ENCODE results near the gene RASL10B. TPM values are rescaled to one million over a fixed set of nuclear protein-coding genes. Genes with fewer than 3 reads are reported as not detected.

RASL10B gene
- total RNA-seq, 1 experiment from 2014 or later = 17.4 TPM

DNA sequence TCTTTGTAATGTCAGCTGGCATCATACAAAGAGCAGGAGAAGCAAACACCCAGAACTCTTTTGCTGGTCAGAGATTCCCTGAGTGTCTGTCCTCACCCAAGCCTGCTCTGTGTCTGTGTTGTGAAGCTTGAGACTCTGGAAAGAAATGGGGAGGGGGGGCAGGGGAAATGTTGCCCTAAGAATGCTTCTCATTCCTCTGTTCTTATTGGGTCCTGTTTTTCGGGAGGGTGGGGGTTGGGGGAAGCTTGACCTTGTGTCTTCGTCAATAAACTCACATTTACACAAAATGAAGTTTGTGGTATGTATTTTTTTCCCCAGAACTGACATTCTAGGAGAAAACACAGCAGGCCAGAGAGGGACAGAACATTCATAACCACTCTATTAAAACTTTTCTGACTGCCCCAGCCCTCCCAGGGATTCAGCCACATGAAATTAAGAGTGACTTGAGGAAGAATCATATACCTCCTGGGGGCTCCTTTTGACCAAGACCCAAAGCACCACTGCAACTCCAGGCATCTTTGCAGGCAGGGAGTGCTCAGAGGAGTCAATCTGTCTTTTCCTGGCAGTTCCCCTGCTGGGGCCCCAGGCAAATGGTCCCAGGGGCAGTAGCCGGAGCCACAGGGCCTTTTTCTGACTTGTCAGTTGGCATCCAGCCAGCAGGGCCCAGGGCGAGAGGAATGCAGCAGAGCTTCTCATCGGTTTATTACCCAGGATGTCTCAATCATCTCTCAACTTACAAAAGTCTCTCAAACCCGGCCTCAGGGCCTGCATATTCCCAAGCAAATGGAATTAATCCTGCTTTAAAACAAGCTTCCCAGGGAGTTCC, 5.1 kb upstream of the RASL10B start:
- no peak overlapping the region for H3K4me3 Mint-ChIP-seq
- ChIA-PET POLR2A (no interaction called here), CTCF (interaction anchor here (1.2 to 8.1 kb wide), 3 partner anchors 21 to 113 kb away, joined by 5 to 85 read pairs (median 11); no protein-coding TSS in a partner anchor)
- no peak overlapping the region for H3K27ac Mint-ChIP-seq
- no peak for TF ChIP-seq ELF4 (CRISPR knock-in tag; IDR thresholded peaks at IDR 0.05; ENCODE audit: low read depth)
- TF ChIP-seq FOXK1 (CRISPR knock-in tag; IDR thresholded peaks at IDR 0.05) = no peak
- TF ChIP-seq IRF2 (CRISPR knock-in tag; IDR thresholded peaks at IDR 0.05; ENCODE audit: borderline replicate concordance, low read depth) = no peak
- TF ChIP-seq KAT7 (CRISPR knock-in tag; IDR thresholded peaks at IDR 0.05; ENCODE audit: borderline replicate concordance) = no peak
- no peak for TF ChIP-seq USF1 (CRISPR knock-in tag; IDR thresholded peaks at IDR 0.05)
- TF ChIP-seq CREM (CRISPR knock-in tag; IDR thresholded peaks at IDR 0.05) = no peak
- no peak for TF ChIP-seq CTCF (IDR thresholded peaks at IDR 0.05)
- TF ChIP-seq IRF1 (CRISPR knock-in tag; IDR thresholded peaks at IDR 0.05) = no peak
- TF ChIP-seq, protein P1, sequence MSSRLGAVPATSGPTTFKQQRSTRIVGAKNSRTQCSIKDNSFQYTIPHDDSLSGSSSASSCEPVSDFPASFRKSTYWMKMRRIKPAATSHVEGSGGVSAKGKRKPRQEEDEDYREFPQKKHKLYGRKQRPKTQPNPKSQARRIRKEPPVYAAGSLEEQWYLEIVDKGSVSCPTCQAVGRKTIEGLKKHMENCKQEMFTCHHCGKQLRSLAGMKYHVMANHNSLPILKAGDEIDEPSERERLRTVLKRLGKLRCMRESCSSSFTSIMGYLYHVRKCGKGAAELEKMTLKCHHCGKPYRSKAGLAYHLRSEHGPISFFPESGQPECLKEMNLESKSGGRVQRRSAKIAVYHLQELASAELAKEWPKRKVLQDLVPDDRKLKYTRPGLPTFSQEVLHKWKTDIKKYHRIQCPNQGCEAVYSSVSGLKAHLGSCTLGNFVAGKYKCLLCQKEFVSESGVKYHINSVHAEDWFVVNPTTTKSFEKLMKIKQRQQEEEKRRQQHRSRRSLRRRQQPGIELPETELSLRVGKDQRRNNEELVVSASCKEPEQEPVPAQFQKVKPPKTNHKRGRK (CRISPR knock-in tag; IDR thresholded peaks at IDR 0.05; ENCODE audit: borderline replicate concordance) = no peak
- no peak for TF ChIP-seq TCF7 (CRISPR knock-in tag; IDR thresholded peaks at IDR 0.05; ENCODE audit: low read depth)
- TF ChIP-seq ETV6 (CRISPR knock-in tag; IDR thresholded peaks at IDR 0.05) = no peak
- TF ChIP-seq TP53 (CRISPR knock-in tag; IDR thresholded peaks at IDR 0.05) = no peak
- TF ChIP-seq FOXP1 (CRISPR knock-in tag; IDR thresholded peaks at IDR 0.05; ENCODE audit: borderline replicate concordance) = no peak
- TF ChIP-seq SOX15 (CRISPR knock-in tag; IDR thresholded peaks at IDR 0.05) = no peak
- no peak for TF ChIP-seq ZNF121 (CRISPR knock-in tag; IDR thresholded peaks at IDR 0.05)
- TF ChIP-seq RORB (CRISPR knock-in tag; IDR thresholded peaks at IDR 0.05) = no peak
- TF ChIP-seq, protein P2, sequence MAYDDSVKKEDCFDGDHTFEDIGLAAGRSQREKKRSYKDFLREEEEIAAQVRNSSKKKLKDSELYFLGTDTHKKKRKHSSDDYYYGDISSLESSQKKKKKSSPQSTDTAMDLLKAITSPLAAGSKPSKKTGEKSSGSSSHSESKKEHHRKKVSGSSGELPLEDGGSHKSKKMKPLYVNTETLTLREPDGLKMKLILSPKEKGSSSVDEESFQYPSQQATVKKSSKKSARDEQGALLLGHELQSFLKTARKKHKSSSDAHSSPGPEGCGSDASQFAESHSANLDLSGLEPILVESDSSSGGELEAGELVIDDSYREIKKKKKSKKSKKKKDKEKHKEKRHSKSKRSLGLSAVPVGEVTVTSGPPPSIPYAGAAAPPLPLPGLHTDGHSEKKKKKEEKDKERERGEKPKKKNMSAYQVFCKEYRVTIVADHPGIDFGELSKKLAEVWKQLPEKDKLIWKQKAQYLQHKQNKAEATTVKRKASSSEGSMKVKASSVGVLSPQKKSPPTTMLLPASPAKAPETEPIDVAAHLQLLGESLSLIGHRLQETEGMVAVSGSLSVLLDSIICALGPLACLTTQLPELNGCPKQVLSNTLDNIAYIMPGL (CRISPR knock-in tag; IDR thresholded peaks at IDR 0.05) = no peak
- TF ChIP-seq JUN (CRISPR knock-in tag; IDR thresholded peaks at IDR 0.05) = no peak
- no peak for TF ChIP-seq EMX1 (CRISPR knock-in tag; IDR thresholded peaks at IDR 0.05)
- TF ChIP-seq ZNF416 (CRISPR knock-in tag; IDR thresholded peaks at IDR 0.05) = no peak
- H3K4me1 Mint-ChIP-seq = peaks cover 47% of the 10 kb centered on the region
- ATAC-seq (peak; percentile 13; the same call in 1 of the 2 replicates), DNase-seq (ENCODE audit: low spot score) (no peak)
- H3K36me3 Mint-ChIP-seq = peaks cover 26% of the 10 kb centered on the region
- peaks cover 16% of the 10 kb centered on the region for H3K27me3 Mint-ChIP-seq (ENCODE audit: low read depth)
- H3K9me3 Mint-ChIP-seq = no peaks in the 10 kb centered on the region
